Trophoblast cell (in vitro differentiated cells and primary cell): ENCODE data around the gene AUH.

Experiments used
- DNase-seq, 2 donors: peaks; one replicate each; pipeline ENCODE4 v3.0.0-alpha.2; 2016
- H2AFZ ChIP-seq: 2 replicates; pipeline ENCODE4 v1.6.1; 2013; ENCODE audit warnings: low read length, moderate library complexity, mild to moderate bottlenecking; ENCODE audit not compliant: insufficient read depth, poor library complexity
- H2AK5ac ChIP-seq: 2 replicates; pipeline ENCODE4 v1.6.1; 2013; ENCODE audit warnings: mild to moderate bottlenecking, low read length
- H2BK120ac ChIP-seq: 2 replicates; pipeline ENCODE4 v1.6.1; 2013; ENCODE audit warnings: low read length, mild to moderate bottlenecking, moderate library complexity; ENCODE audit not compliant: insufficient read depth, poor library complexity
- H2BK12ac ChIP-seq: 2 replicates; pipeline ENCODE4 v1.6.1; 2013; ENCODE audit warnings: mild to moderate bottlenecking, low read length, moderate library complexity
- H2BK5ac ChIP-seq: 2 replicates; pipeline ENCODE4 v1.6.1; 2013; ENCODE audit warnings: low read length, low read depth, moderate library complexity, mild to moderate bottlenecking; ENCODE audit not compliant: poor library complexity
- H3K14ac ChIP-seq: 2 replicates; pipeline ENCODE4 v1.6.1; 2013; ENCODE audit warnings: mild to moderate bottlenecking, low read length
- H3K18ac ChIP-seq: 2 replicates; pipeline ENCODE4 v1.6.1; 2013; ENCODE audit warnings: mild to moderate bottlenecking, low read length
- H3K23ac ChIP-seq: 2 replicates; pipeline ENCODE4 v1.6.1; 2013; ENCODE audit warnings: low read length
- H3K27ac ChIP-seq: 2 replicates; pipeline ENCODE4 v1.5.1; 2013; ENCODE audit warnings: low read depth, mild to moderate bottlenecking, inconsistent platforms, low read length, moderate library complexity
- H3K27me3 ChIP-seq: 2 replicates; pipeline ENCODE4 v1.6.1; 2013; ENCODE audit warnings: inconsistent platforms, mild to moderate bottlenecking, low read length, moderate library complexity; ENCODE audit not compliant: insufficient read depth
- H3K36me3 ChIP-seq, 2 experiments: 1 replicate in 1 of 2; 2 replicates in 1 of 2; pipeline ENCODE4 v1.6.1; 2013; ENCODE audit warnings: low read length in 2 of 2, mild to moderate bottlenecking in 2 of 2, moderate library complexity in 1 of 2; ENCODE audit not compliant: insufficient read depth in 2 of 2, control insufficient read depth in 1 of 2
- H3K4ac ChIP-seq: 2 replicates; pipeline ENCODE4 v1.6.1; 2013; ENCODE audit warnings: low read depth, mild to moderate bottlenecking, low read length, moderate library complexity
- H3K4me1 ChIP-seq, 2 experiments: 1 replicate in 1 of 2; 2 replicates in 1 of 2; pipeline ENCODE4 v1.6.1; 2013; ENCODE audit warnings: low read length in 2 of 2, mild to moderate bottlenecking in 2 of 2, moderate library complexity in 1 of 2; ENCODE audit not compliant: insufficient read depth in 2 of 2, control insufficient read depth in 1 of 2
- H3K4me2 ChIP-seq: 2 replicates; pipeline ENCODE4 v1.6.1; 2013; ENCODE audit warnings: inconsistent platforms, mild to moderate bottlenecking, low read length, moderate library complexity
- H3K4me3 ChIP-seq: 2 replicates; pipeline ENCODE4 v1.5.1; 2013; ENCODE audit warnings: mild to moderate bottlenecking, low read depth, low read length, inconsistent platforms
- H3K79me1 ChIP-seq: one replicate; pipeline ENCODE4 v1.6.1; 2013; ENCODE audit warnings: low read length
- H3K79me2 ChIP-seq: 2 replicates; pipeline ENCODE4 v1.6.1; 2013; ENCODE audit warnings: low read length, mild to moderate bottlenecking; ENCODE audit not compliant: control insufficient read depth, insufficient read depth, poor library complexity
- H3K9ac ChIP-seq: 2 replicates; pipeline ENCODE4 v1.6.1; 2013; ENCODE audit warnings: mild to moderate bottlenecking, low read length
- H3K9me3 ChIP-seq: 2 replicates; pipeline ENCODE4 v1.6.1; 2013; ENCODE audit warnings: low read depth, mild to moderate bottlenecking, control low read depth, inconsistent platforms, low read length; ENCODE audit not compliant: insufficient read depth
- H4K12ac ChIP-seq: 2 replicates; pipeline ENCODE4 v1.6.1; 2013; ENCODE audit warnings: low read depth, mild to moderate bottlenecking, low read length, moderate library complexity
- H4K8ac ChIP-seq: 2 replicates; pipeline ENCODE4 v1.6.1; 2013; ENCODE audit warnings: low read depth, mild to moderate bottlenecking, low read length, moderate library complexity
- H4K91ac ChIP-seq: one replicate; pipeline ENCODE4 v1.6.1; 2013; ENCODE audit warnings: low read depth, mild to moderate bottlenecking, low read length, moderate library complexity
- WGBS: extraction: QIAGEN DNeasy Blood & Tissue Kit; methylation state at CpG from one replicate; pipeline ENCODE4 v1.1.7; 2013; ENCODE audit warnings: missing lambda C conversion rate; ENCODE audit not compliant: insufficient read length, insufficient coverage; ENCODE audit errors: extremely low coverage; 5-methylcytosine and 5-hydroxymethylcytosine counted together

AUH gene

GRCh38 chr9:91187311-91187964 lies 174.3 kb downstream of the AUH start:
- no peak for DNase-seq
- peaks cover 3% of the 10 kb centered on the region for H3K9me3 ChIP-seq
- H3K18ac ChIP-seq: no peak overlapping the region
- no peak overlapping the region for H3K9ac ChIP-seq
- H4K12ac ChIP-seq: no peak overlapping the region
- H2AK5ac ChIP-seq: no peak overlapping the region
- peaks cover 3% of the 10 kb centered on the region for H3K79me1 ChIP-seq
- no peak overlapping the region for H3K4me3 ChIP-seq
- no peaks in the 10 kb centered on the region for H3K27me3 ChIP-seq
- H3K79me2 ChIP-seq: no peaks in the 10 kb centered on the region
- H4K8ac ChIP-seq: no peak overlapping the region
- no peak overlapping the region for H3K14ac ChIP-seq
- no peak overlapping the region for H2BK12ac ChIP-seq
- no peak overlapping the region for H2AFZ ChIP-seq
- no peak overlapping the region for H3K27ac ChIP-seq
- H3K36me3 ChIP-seq: no peaks in the 10 kb centered on the region
- WGBS: no CpG with 5 or more reads among the region's 11 CpGs
- H2BK5ac ChIP-seq: no peak overlapping the region
- H2BK120ac ChIP-seq: no peak overlapping the region
- peaks cover 0 to under 1% of the 10 kb centered on the region in 2 experiments for H3K4me1 ChIP-seq
- no peak overlapping the region for H3K4ac ChIP-seq
- H3K23ac ChIP-seq: no peak overlapping the region
- no peak overlapping the region for H4K91ac ChIP-seq
- no peak overlapping the region for H3K4me2 ChIP-seq

GRCh38 chr9:91186632-91187108 lies 175.0 kb downstream of the AUH start:
- WGBS: no CpG with 5 or more reads among the region's 2 CpGs
- Histone ChIP-seq H3K36me3 (no peaks in the 10 kb centered on the region), H3K79me1 (no peaks in the 10 kb centered on the region), H2AK5ac (no peak overlapping the region), H3K79me2 (no peaks in the 10 kb centered on the region), H3K23ac (no peak overlapping the region), H4K8ac (no peak overlapping the region), H3K9me3 (peaks cover 3% of the 10 kb centered on the region), H3K27me3 (no peaks in the 10 kb centered on the region), H3K9ac (no peak overlapping the region), H2BK120ac (no peak overlapping the region), H3K14ac (no peak overlapping the region), H2AFZ (no peak overlapping the region), H3K4me2 (no peak overlapping the region), H3K4me1 (no peaks in the 10 kb centered on the region), H3K4ac (no peak overlapping the region), H3K4me3 (no peak overlapping the region), H4K91ac (peak overlapping the region; percentile 4), H2BK5ac (no peak overlapping the region), H4K12ac (no peak overlapping the region), H3K18ac (no peak overlapping the region), H3K27ac (no peak overlapping the region), H2BK12ac (no peak overlapping the region)
- no peak for DNase-seq

GRCh38 chr9:91185193-91185886 lies 176.4 kb downstream of the AUH start:
- no peak overlapping the region for H3K27ac ChIP-seq
- no peaks in the 10 kb centered on the region for H3K79me1 ChIP-seq
- H4K8ac ChIP-seq: no peak overlapping the region
- H4K12ac ChIP-seq: no peak overlapping the region
- no peak overlapping the region for H3K23ac ChIP-seq
- no peak overlapping the region for H3K14ac ChIP-seq
- no peak overlapping the region for H3K4me2 ChIP-seq
- no peak overlapping the region for H2BK12ac ChIP-seq
- H3K9me3 ChIP-seq: peaks cover 3% of the 10 kb centered on the region
- H3K18ac ChIP-seq: no peak overlapping the region
- no peaks in the 10 kb centered on the region for H3K27me3 ChIP-seq
- H3K9ac ChIP-seq: no peak overlapping the region
- no peak overlapping the region for H2AFZ ChIP-seq
- no peak overlapping the region for H3K4ac ChIP-seq
- DNase-seq: no peak
- H3K4me1 ChIP-seq: no peaks in the 10 kb centered on the region
- H3K36me3 ChIP-seq: no peaks in the 10 kb centered on the region
- H3K79me2 ChIP-seq: no peaks in the 10 kb centered on the region
- H4K91ac ChIP-seq: no peak overlapping the region
- no peak overlapping the region for H2BK120ac ChIP-seq
- WGBS: no CpG with 5 or more reads among the region's 10 CpGs
- no peak overlapping the region for H3K4me3 ChIP-seq
- no peak overlapping the region for H2AK5ac ChIP-seq
- H2BK5ac ChIP-seq: no peak overlapping the region

- Histone ChIP-seq H3K27ac (no peak overlapping the region), H3K36me3 (no peaks in the 10 kb centered on the region), H3K79me1 (peaks cover 2% of the 10 kb centered on the region), H3K9ac (no peak overlapping the region), H3K79me2 (no peaks in the 10 kb centered on the region), H3K4me3 (no peak overlapping the region), H2BK5ac (no peak overlapping the region), H3K4ac (no peak overlapping the region), H3K14ac (no peak overlapping the region), H3K27me3 (no peaks in the 10 kb centered on the region), H4K12ac (no peak overlapping the region), H2AFZ (no peak overlapping the region), H3K4me1 (peaks cover 0 to 5% of the 10 kb centered on the region in 2 experiments), H2BK12ac (no peak overlapping the region), H3K4me2 (no peak overlapping the region), H3K18ac (no peak overlapping the region), H4K8ac (no peak overlapping the region), H2AK5ac (no peak overlapping the region), H4K91ac (no peak overlapping the region), H2BK120ac (no peak overlapping the region), H3K23ac (no peak overlapping the region), H3K9me3 (no peaks in the 10 kb centered on the region)
- DNase-seq: peak; percentile 86 to 97
- no CpG with 5 or more reads among the region's 12 CpGs for WGBS
Observed at GRCh38 chr9:91182429-91183225, 179.1 kb downstream of the AUH start.
